OCI-LY3 (cell line): Measurements from ENCODE around the gene GPHN.

ENCODE experiments used
- EZH2phosphoT487 ChIP-seq: fragments of 200-600 bp; shearing (Covaris generic); IDR thresholded peaks from 2 replicates; pipeline ENCODE4 v1.6.1; 2018; ENCODE audit warnings: antibody characterized with exemption, mixed run types, low read depth
- TF ChIP-seq, protein P1 (sequence below): fragments of 200-600, 300-600 bp; sonication (generic); IDR thresholded peaks from 2 replicates; pipeline ENCODE4 v1.5.1; 2014; ENCODE audit warnings: antibody characterized with exemption, low read length, low read depth

DNA sequence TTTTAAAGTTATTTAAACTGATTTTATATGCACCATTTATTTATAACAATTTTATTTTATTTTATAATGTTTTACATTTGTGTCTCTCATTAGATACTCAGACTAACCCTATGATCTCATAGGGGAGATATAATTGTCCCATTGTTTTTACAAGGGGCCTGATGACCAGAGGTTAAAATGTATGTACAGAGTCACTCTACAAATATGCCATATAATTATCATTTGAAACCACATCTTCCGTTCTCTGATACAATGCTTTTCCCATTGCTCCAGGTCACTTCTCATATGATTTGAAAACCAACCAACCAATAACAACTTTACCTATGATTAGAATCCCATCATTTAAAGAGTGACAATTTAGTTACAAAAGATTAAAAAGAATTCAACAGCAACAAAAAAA, 137.8 kb downstream of the GPHN start:
- TF ChIP-seq, protein P1, sequence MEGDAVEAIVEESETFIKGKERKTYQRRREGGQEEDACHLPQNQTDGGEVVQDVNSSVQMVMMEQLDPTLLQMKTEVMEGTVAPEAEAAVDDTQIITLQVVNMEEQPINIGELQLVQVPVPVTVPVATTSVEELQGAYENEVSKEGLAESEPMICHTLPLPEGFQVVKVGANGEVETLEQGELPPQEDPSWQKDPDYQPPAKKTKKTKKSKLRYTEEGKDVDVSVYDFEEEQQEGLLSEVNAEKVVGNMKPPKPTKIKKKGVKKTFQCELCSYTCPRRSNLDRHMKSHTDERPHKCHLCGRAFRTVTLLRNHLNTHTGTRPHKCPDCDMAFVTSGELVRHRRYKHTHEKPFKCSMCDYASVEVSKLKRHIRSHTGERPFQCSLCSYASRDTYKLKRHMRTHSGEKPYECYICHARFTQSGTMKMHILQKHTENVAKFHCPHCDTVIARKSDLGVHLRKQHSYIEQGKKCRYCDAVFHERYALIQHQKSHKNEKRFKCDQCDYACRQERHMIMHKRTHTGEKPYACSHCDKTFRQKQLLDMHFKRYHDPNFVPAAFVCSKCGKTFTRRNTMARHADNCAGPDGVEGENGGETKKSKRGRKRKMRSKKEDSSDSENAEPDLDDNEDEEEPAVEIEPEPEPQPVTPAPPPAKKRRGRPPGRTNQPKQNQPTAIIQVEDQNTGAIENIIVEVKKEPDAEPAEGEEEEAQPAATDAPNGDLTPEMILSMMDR = no peak
- no peak for TF ChIP-seq EZH2phosphoT487
